ENCODE data around the gene EIF4B. TPM values are rescaled to one million over a fixed set of nuclear protein-coding genes. Genes with fewer than 3 reads are reported as not detected.
A peak's percentile ranks its signal among the peaks of the same experiment; 100 is the strongest.

EIF4B gene
- total and polyA plus RNA-seq, 2 experiments from 2014 or later: 141 to 584 TPM

- TF ChIP-seq ZNF331 (CRISPR knock-in tag; IDR thresholded peaks at IDR 0.05; ENCODE audit: low read depth): no peak
- TF ChIP-seq CREB1 (CRISPR knock-in tag; IDR thresholded peaks at IDR 0.05; ENCODE audit: low read depth): no peak
- TF ChIP-seq ZNF462 (CRISPR knock-in tag; IDR thresholded peaks at IDR 0.05): no peak
- TF ChIP-seq JUNB (IDR thresholded peaks at IDR 0.05; ENCODE audit: unreplicated experiment): no peak
- no peak for TF ChIP-seq EZH2phosphoT487 (IDR thresholded peaks at IDR 0.05; ENCODE audit: unreplicated experiment)
Measured at GRCh38 chr12:53049571-53050318, 43.5 kb downstream of the EIF4B start, which contains the start of gene TNS2 (continued).

GRCh38 chr12:53050426-53051057 is 44.3 kb downstream of the EIF4B start:
- Histone ChIP-seq H3K27ac (ENCODE audit: low read depth) (0 out of 2 replicates have a peak overlapping the region, but pooled peaks have one; percentile 88), H3K79me2 (replicated peaks; ENCODE audit: insufficient read depth) (peaks cover 16% of the 10 kb centered on the region; the same call in 1 of the 2 replicates), H3K27me3 (ENCODE audit: insufficient read depth) (peaks cover 8% of the 10 kb centered on the region), H3K4me3 (peak overlapping the region; percentile 64), H3F3A (replicated peaks; ENCODE audit: low read depth) (peaks cover 44% of the 10 kb centered on the region), H3K4me2 (peak overlapping the region; percentile 89), H3K36me3 (ENCODE audit: insufficient read depth) (no peaks in the 10 kb centered on the region), H2AFZ (no peak overlapping the region), H3K4me1 (ENCODE audit: insufficient read depth) (peaks cover 62% of the 10 kb centered on the region), H3K9me2 (ENCODE audit: insufficient read depth) (no peaks in the 10 kb centered on the region), H4K20me1 (replicated peaks; ENCODE audit: insufficient read depth) (peaks cover 16% of the 10 kb centered on the region)
- peak overlapping the region; percentile 66 for H3K4me3 Mint-ChIP-seq
- peaks cover 18% of the 10 kb centered on the region for H3K36me3 Mint-ChIP-seq (ENCODE audit: low read depth)
- no peaks in the 10 kb centered on the region; the same call in 2 of the 3 replicates for H3K9me3 Mint-ChIP-seq
- H3K27ac Mint-ChIP-seq: no peak overlapping the region
- peaks cover 39% of the 10 kb centered on the region for H3K27me3 Mint-ChIP-seq (ENCODE audit: insufficient read depth, low read depth, poor library complexity)
- DNase-seq (ENCODE audit: low spot score): no peak
- peaks cover 52% of the 10 kb centered on the region for H3K4me1 Mint-ChIP-seq
- ATAC-seq: no peak
- TF ChIP-seq EZH2 (IDR thresholded peaks at IDR 0.05; ENCODE audit: low read depth, unreplicated experiment): no peak
- no peak for TF ChIP-seq EZH2phosphoT487 (IDR thresholded peaks at IDR 0.05; ENCODE audit: unreplicated experiment)
- TF ChIP-seq ZNF331 (CRISPR knock-in tag; IDR thresholded peaks at IDR 0.05; ENCODE audit: low read depth): no peak
- no peak for TF ChIP-seq ETS1 (IDR thresholded peaks at IDR 0.05)
- TF ChIP-seq ZNF114 (CRISPR knock-in tag; IDR thresholded peaks at IDR 0.05): no peak
- no peak for TF ChIP-seq CTCF (conservative IDR thresholded peaks at IDR 0.05; ENCODE audit: low read depth in 2 of 2)
- no peak for TF ChIP-seq NANOG (IDR thresholded peaks at IDR 0.05; ENCODE audit: borderline replicate concordance)
- TF ChIP-seq STAT1 (IDR thresholded peaks at IDR 0.05; ENCODE audit: unreplicated experiment): no peak
